Prostate gland (tissue), 2 donors: ENCODE measurements around the gene KIF21A.

Experiments used
- CTCF ChIP-seq, 4 experiments: fragments of 200-600 bp in 2 of 4; fragments of 450-650 bp in 2 of 4; sonication (generic) in 2 of 4; IDR thresholded peaks; 1 replicate in 3 of 4; 2 replicates in 1 of 4; pipeline ENCODE4 v1.5.1; 2016 to 2019; ENCODE audit warnings: antibody characterized with exemption in 4 of 4, mild to moderate bottlenecking in 2 of 4, moderate library complexity in 2 of 4
- POLR2AphosphoS5 ChIP-seq: sonication (generic); formaldehyde crosslinking; IDR thresholded peaks from one replicate; pipeline ENCODE4 v1.6.1; 2017; ENCODE audit warnings: antibody characterized with exemption

- no peak for TF ChIP-seq CTCF (IDR thresholded peaks at IDR 0.05)
- no peak for TF ChIP-seq POLR2AphosphoS5
Observed at GRCh38 chr12:39442831-39443080, 164 bp downstream of the KIF21A start.
